ENCODE measurements around the gene TUBB4A.

- TF ChIP-seq CTCF (IDR thresholded peaks at IDR 0.05; ENCODE audit: insufficient read depth, low read length, poor library complexity, severe bottlenecking): no peak
- TF ChIP-seq EZH2phosphoT487 (conservative IDR thresholded peaks at IDR 0.05; ENCODE audit: low read length): no peak
Observed at GRCh38 chr19:6543866-6544347, 41.8 kb upstream of the TUBB4A start.
